ENCODE data around the gene RYK.

DNA sequence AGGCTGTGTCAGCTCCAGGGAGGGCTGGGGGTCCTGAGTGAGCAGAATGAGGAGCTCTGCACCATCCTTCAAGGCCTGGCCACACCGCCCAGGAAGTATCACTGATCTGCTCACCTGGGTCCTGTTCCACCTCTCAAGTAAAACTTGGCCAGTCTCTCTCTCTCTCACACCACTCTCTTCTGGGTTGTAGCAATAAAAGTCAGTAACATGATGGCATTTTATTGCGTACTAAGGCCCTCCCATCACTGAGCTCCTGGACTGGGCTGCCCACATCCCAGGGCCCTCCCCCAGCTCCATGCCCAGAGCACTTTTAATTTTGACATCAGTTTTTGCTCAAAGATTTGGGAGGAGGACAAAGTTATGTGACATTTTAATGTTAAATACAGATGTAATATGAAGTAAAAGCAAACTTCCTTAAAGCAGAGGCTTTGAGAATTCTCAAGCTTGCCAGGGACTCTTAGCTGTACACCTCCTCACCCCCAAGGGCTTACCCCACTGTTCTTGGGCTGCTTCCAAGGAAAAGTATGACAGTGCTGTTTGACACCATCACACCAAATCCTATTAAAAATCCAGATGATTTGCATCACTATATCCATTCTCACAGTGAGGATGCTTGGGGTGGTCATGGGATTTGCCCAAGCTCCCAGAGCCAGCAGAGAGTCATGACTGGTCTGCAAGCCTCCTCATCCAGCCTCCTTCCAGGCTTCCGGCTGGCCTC is 115.8 kb downstream of the RYK start:
- TF ChIP-seq TAF1 (IDR thresholded peaks at IDR 0.05; ENCODE audit: low read depth, low read length), result no peak
- no peak for TF ChIP-seq POLR2AphosphoS5 (IDR thresholded peaks at IDR 0.05; ENCODE audit: low read depth, low read length)
- TF ChIP-seq POLR2A (IDR thresholded peaks at IDR 0.05; ENCODE audit: low read depth, low read length), result no peak
- TF ChIP-seq POU2F2 (IDR thresholded peaks at IDR 0.05; ENCODE audit: low read depth, low read length), result no peak
